Astrocyte (in vitro differentiated cells and primary cell): ENCODE results near the gene SMYD1. TPM values are rescaled to one million over a fixed set of nuclear protein-coding genes. Genes with fewer than 3 reads are reported as not detected.

Source experiments
- DNase-seq: peaks from one replicate; pipeline ENCODE4 v3.0.0-alpha.2; 2010; ENCODE audit warnings: low read depth
- FAIRE-seq: peaks from 2 replicates; lab custom pipeline; 2011; peaks lifted over from hg19 to GRCh38; lab: Jason Lieb, UNC
- H2AFZ ChIP-seq: 2 replicates; pipeline ENCODE4 v1.6.0; 2012; ENCODE audit warnings: low read depth, low read length, inconsistent platforms
- H3K27ac ChIP-seq: 2 replicates; pipeline ENCODE4 v1.5.1; 2011; ENCODE audit warnings: low read depth, low read length, inconsistent platforms
- H3K27me3 ChIP-seq: 2 replicates; pipeline ENCODE4 v1.6.0; 2011; ENCODE audit warnings: low read length, inconsistent platforms; ENCODE audit not compliant: insufficient read depth
- H3K36me3 ChIP-seq: 2 replicates; pipeline ENCODE4 v1.5.1; 2011; ENCODE audit warnings: low read length, inconsistent platforms; ENCODE audit not compliant: insufficient read depth
- H3K4me1 ChIP-seq: 2 replicates; pipeline ENCODE4 v1.5.1; 2011; ENCODE audit warnings: low read length, inconsistent platforms; ENCODE audit not compliant: insufficient read depth
- H3K4me2 ChIP-seq: 2 replicates; pipeline ENCODE4 v1.6.0; 2012; ENCODE audit warnings: low read length, inconsistent platforms
- H3K4me3 ChIP-seq: 2 replicates; pipeline ENCODE4 v1.5.1; 2011; ENCODE audit warnings: low read depth, mild to moderate bottlenecking, low read length, inconsistent platforms; ENCODE audit not compliant: insufficient read depth
- H3K79me2 ChIP-seq: 2 replicates; pipeline ENCODE4 v1.6.0; 2012; ENCODE audit warnings: mild to moderate bottlenecking, low read length, inconsistent platforms; ENCODE audit not compliant: insufficient read depth
- H3K9ac ChIP-seq: 2 replicates; pipeline ENCODE4 v1.6.0; 2012; ENCODE audit warnings: mild to moderate bottlenecking, low read length, inconsistent platforms
- H3K9me3 ChIP-seq: 2 replicates; pipeline ENCODE4 v1.5.1; 2012; ENCODE audit warnings: low read depth, mild to moderate bottlenecking, low read length, inconsistent platforms; ENCODE audit not compliant: insufficient read depth
- H4K20me1 ChIP-seq: 2 replicates; pipeline ENCODE4 v1.6.0; 2012; ENCODE audit warnings: low read length, inconsistent platforms; ENCODE audit not compliant: insufficient read depth
- H3K27ac Mint-ChIP-seq: one replicate; pipeline ENCODE4 v1.8.0; 2021; ENCODE audit warnings: mild to moderate bottlenecking, mixed read lengths; ENCODE audit not compliant: unreplicated experiment
- H3K27me3 Mint-ChIP-seq: one replicate; pipeline ENCODE4 v1.8.0; 2021; ENCODE audit warnings: low read depth, mixed read lengths; ENCODE audit not compliant: unreplicated experiment
- H3K36me3 Mint-ChIP-seq: one replicate; pipeline ENCODE4 v1.8.0; 2021; ENCODE audit warnings: low read depth, mixed read lengths; ENCODE audit not compliant: unreplicated experiment
- H3K4me1 Mint-ChIP-seq: one replicate; pipeline ENCODE4 v1.8.0; 2021; ENCODE audit warnings: low read depth, mixed read lengths; ENCODE audit not compliant: unreplicated experiment
- H3K4me3 Mint-ChIP-seq: one replicate; pipeline ENCODE4 v1.8.0; 2021; ENCODE audit warnings: mild to moderate bottlenecking, moderate library complexity, mixed read lengths; ENCODE audit not compliant: unreplicated experiment
- H3K9me3 Mint-ChIP-seq: one replicate; pipeline ENCODE4 v1.8.0; 2021; ENCODE audit warnings: mild to moderate bottlenecking, mixed read lengths; ENCODE audit not compliant: unreplicated experiment
- EZH2 ChIP-seq: IDR thresholded peaks from 2 replicates; pipeline ENCODE4 v1.6.1; 2012; ENCODE audit warnings: mild to moderate bottlenecking, low read length, inconsistent platforms; ENCODE audit not compliant: insufficient read depth
- total RNA-seq: library from RNA; stranded (reverse); gene quantifications from 2 replicates; pipeline ENCODE4 v1.2.1, GENCODE V29; 2021
- TF ChIP-seq, protein P1 (sequence below): IDR thresholded peaks from 2 replicates; pipeline ENCODE4 v1.5.1; 2011; ENCODE audit warnings: low read depth, mild to moderate bottlenecking, inconsistent platforms, low read length, moderate library complexity; ENCODE audit not compliant: insufficient read depth

Gene SMYD1
- total RNA-seq, 1 donor from 2014 or later: not detected

DNA sequence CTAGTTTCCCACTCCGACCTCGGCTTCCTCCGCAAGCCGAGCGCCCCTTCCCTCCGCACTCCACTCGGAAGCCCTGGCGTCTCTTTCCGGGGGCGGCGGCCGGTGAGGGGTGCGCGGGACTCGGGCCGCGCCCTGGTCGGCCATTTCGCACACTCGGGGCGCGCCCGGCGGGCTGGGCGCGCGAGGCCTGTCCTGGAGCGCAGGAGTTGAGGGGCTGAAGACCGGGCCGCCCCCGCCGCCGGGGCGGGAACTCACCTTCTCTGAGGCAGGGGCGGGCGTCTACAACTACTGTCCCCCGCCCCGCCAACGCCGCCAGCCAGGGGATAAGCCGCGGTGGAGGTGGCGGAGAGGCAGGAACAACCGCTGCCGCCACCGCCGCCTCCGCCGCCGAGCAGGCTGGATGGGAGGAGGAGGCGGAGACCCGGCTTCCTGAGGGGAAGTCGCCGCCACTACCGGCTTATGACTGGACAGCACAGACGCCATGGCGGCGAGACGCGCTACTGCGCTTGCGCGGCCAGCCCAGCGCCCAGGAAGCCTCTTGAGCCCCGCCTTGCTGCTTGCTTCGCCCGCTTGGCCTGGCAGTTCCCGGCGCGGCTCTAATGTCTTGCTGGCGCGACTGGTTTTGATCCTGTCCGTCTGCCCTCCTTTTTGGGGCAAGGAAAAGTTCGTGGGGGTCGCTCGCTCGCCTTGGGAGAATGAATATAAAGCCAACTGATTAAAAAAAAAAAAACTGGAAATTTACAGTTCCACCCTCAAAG is 12.1 kb upstream of the SMYD1 start, which contains the start of gene KRCC1:
KRCC1 (minus strand) TSS at position 413 of the 758 bp plus-strand sequence. CDS start 27,220 bp downstream, outside the sequence.
- H3K27ac ChIP-seq: peak within 1 kb of the TSS; percentile 91
- H3K4me2 ChIP-seq: peak within 1 kb of the TSS; percentile 91
- H3K27me3 Mint-ChIP-seq: no peaks in the 10 kb centered on the region
- peaks cover 18% of the 10 kb centered on the region for H3K4me1 Mint-ChIP-seq
- peak within 1 kb of the TSS; percentile 96 for H3K4me3 Mint-ChIP-seq
- peaks cover 4% of the 10 kb centered on the region for H3K36me3 Mint-ChIP-seq
- TF ChIP-seq EZH2: no peak
- TF ChIP-seq, protein P1, sequence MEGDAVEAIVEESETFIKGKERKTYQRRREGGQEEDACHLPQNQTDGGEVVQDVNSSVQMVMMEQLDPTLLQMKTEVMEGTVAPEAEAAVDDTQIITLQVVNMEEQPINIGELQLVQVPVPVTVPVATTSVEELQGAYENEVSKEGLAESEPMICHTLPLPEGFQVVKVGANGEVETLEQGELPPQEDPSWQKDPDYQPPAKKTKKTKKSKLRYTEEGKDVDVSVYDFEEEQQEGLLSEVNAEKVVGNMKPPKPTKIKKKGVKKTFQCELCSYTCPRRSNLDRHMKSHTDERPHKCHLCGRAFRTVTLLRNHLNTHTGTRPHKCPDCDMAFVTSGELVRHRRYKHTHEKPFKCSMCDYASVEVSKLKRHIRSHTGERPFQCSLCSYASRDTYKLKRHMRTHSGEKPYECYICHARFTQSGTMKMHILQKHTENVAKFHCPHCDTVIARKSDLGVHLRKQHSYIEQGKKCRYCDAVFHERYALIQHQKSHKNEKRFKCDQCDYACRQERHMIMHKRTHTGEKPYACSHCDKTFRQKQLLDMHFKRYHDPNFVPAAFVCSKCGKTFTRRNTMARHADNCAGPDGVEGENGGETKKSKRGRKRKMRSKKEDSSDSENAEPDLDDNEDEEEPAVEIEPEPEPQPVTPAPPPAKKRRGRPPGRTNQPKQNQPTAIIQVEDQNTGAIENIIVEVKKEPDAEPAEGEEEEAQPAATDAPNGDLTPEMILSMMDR: no peak
- no peaks in the 10 kb centered on the region for H3K9me3 ChIP-seq
- H3K27me3 ChIP-seq: no peaks in the 10 kb centered on the region
- DNase-seq (peak; percentile 89), FAIRE-seq (no peak)
- H3K36me3 ChIP-seq: no peaks in the 10 kb centered on the region
- H3K4me1 ChIP-seq: peaks cover 17% of the 10 kb centered on the region
- H3K9ac ChIP-seq: peak within 1 kb of the TSS; percentile 97
- peaks cover 51% of the 10 kb centered on the region for H3K79me2 ChIP-seq
- H3K9me3 Mint-ChIP-seq: no peaks in the 10 kb centered on the region
- H3K4me3 ChIP-seq: peak within 1 kb of the TSS; percentile 83
- H2AFZ ChIP-seq: peak within 1 kb of the TSS; percentile 84
- H3K27ac Mint-ChIP-seq: peak within 1 kb of the TSS; percentile 97
- H4K20me1 ChIP-seq: peaks cover 5% of the 10 kb centered on the region

DNA sequence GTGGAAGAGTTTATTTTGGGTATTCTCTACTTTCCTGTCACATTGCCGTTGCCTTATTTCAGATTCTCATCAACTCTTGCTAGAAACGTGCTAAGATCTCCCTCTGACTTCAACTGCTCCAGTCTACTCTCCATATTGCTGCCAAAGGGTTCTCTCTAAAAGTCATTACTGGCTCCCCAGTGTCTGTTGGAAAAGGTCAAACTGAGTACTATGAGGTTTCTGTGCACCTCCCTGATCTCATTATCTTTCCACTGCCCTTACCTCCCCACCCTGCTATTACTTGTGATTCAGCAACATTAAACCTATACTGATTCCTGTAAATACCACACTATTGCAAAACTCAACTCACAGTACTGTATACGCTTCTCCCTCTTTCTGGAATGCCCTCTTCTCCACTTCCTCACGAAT is 10.2 kb upstream of the SMYD1 start:
- H3K36me3 ChIP-seq: no peaks in the 10 kb centered on the region
- H3K27me3 Mint-ChIP-seq: no peaks in the 10 kb centered on the region
- peak overlapping the region; percentile 36 for H2AFZ ChIP-seq
- peaks cover 18% of the 10 kb centered on the region for H3K4me1 Mint-ChIP-seq
- H3K27ac Mint-ChIP-seq: no peak overlapping the region
- DNase-seq (no peak), FAIRE-seq (no peak)
- no peak overlapping the region for H3K4me2 ChIP-seq
- no peak overlapping the region for H3K9ac ChIP-seq
- peaks cover 4% of the 10 kb centered on the region for H3K36me3 Mint-ChIP-seq
- H3K4me1 ChIP-seq: peaks cover 17% of the 10 kb centered on the region
- H3K27me3 ChIP-seq: no peaks in the 10 kb centered on the region
- peaks cover 5% of the 10 kb centered on the region for H4K20me1 ChIP-seq
- H3K9me3 ChIP-seq: no peaks in the 10 kb centered on the region
- H3K9me3 Mint-ChIP-seq: no peaks in the 10 kb centered on the region
- peaks cover 39% of the 10 kb centered on the region for H3K79me2 ChIP-seq
- no peak overlapping the region for H3K4me3 ChIP-seq
- TF ChIP-seq, protein P1: no peak
- no peak for TF ChIP-seq EZH2
- no peak overlapping the region for H3K4me3 Mint-ChIP-seq
- no peak overlapping the region for H3K27ac ChIP-seq

DNA sequence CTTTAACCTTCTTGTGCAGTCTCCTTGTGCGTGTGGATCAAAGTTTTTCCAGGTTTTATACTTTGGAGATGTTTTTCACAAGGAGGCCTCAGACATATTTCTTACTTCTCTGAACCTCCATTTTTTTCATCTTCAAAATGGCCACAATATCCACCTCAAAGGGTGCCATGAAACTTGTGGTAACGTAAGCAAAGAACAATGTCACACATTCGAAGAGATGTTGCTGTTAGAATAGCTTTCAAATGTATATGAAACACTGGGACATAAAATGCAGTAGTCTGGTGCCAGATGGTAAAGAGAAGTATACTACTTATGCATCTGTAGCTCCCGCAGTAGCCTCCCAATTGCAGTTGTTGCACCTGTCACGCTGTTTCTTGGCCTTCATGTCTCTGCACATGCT is 9.4 kb upstream of the SMYD1 start:
- H3K27me3 ChIP-seq: no peaks in the 10 kb centered on the region
- peaks cover 1% of the 10 kb centered on the region for H4K20me1 ChIP-seq
- Mint-ChIP-seq H3K27ac (no peak overlapping the region), H3K4me3 (no peak overlapping the region), H3K27me3 (no peaks in the 10 kb centered on the region), H3K4me1 (peaks cover 15% of the 10 kb centered on the region), H3K36me3 (peaks cover 4% of the 10 kb centered on the region), H3K9me3 (no peaks in the 10 kb centered on the region)
- FAIRE-seq: no peak
- H3K27ac ChIP-seq: no peak overlapping the region
- H3K4me1 ChIP-seq: peaks cover 17% of the 10 kb centered on the region
- no peaks in the 10 kb centered on the region for H3K36me3 ChIP-seq
- H3K4me3 ChIP-seq: no peak overlapping the region
- no peaks in the 10 kb centered on the region for H3K9me3 ChIP-seq
- H3K4me2 ChIP-seq: no peak overlapping the region
- H3K79me2 ChIP-seq: peaks cover 31% of the 10 kb centered on the region
- H3K9ac ChIP-seq: no peak overlapping the region
- DNase-seq: no peak
- no peak overlapping the region for H2AFZ ChIP-seq
- TF ChIP-seq, protein P1: no peak
- TF ChIP-seq EZH2: no peak
